Measurements from ENCODE around the gene CDH6.

DNA sequence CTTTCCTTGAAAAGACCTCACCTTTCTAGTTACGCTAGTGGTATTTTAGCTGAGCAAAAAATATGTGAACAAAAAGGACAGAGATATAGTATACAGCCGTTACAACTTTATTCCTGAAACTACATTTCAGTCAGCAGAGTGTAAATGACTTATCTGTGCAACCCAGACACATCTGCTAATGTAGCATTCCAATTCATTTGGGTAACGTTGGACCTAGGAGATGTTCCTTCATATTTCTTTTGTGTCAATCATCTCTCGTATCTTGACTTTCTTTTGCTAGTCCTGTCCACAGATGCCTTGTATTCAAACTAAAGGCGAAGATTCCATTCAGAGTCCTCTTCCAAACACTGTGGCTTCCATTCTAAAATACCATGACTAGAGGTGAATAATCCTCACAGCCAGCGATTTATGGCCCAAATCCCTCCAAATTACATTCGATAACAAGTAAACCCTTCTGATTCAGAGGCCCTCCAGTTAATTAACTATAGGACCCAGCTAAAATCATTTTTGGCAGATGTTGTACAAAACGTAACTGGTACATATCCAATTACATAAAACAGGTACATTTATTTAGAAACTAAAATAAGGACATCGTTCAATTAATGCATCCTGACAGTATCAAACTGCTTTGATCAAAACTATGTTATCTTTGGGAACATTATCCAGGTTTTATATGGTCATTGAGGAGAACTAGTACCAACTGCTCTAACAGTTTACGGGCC, 182.7 kb downstream of the CDH6 start:
- no peak for TF ChIP-seq POLR2AphosphoS5 (IDR thresholded peaks at IDR 0.05)
- TF ChIP-seq CTCF (IDR thresholded peaks at IDR 0.05), result no peak
